Measurements from ENCODE around the gene CCDC171. TPM values are rescaled to one million over a fixed set of nuclear protein-coding genes. Genes with fewer than 3 reads are reported as not detected.

Gene CCDC171
- total and polyA plus RNA-seq, 2 experiments from 2014 or later = 4.4 to 5.1 TPM

DNA sequence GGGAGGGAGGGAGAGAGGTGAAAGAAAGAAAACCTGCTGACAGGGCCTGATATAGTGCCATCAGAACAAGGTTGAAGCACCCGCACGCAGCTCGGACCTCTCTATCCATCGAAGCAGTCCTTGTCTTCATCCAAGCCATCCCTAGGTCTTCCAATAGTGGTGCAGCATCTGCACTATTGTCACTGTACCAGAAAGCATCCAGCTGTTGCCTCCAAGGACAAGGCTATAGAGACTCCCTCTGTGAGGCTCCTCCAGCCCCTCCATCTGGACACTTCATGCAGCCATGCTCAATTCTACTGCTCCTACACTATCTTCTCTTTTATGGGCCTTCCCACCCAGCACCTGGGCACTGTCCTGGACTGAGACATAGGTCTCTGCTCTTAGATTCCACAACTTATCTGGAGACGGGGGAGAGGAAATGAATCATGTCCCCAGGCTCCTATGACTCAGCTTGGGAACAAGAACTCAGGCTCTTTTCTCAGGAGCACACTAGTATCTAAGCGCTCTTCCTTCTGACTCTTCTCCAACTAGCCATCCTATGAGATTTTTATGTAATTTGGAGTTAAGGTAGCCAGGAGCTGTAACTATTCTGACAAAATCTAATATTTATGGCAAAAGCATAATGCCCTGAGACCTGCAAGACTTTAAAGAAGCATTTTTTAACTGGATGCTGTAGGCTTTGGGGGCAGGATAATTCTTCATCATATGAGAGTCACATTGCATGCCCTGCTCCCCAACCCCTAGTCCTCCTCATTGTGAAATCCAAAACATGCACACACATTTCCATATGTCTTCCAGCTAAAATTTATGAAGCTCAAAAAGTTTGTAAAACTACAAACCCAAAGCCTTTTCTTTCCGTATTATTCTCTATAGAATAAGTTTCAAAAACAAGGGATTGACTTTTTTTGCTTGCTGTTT is 446.8 kb downstream of the CCDC171 start:
- H3K4me3 ChIP-seq = no peak overlapping the region
- H3K9me2 ChIP-seq (ENCODE audit: insufficient read depth) = 0 out of 2 replicates have a peak, but pooled peaks cover 6% of the 10 kb centered on the region
- DNase-seq (ENCODE audit: low spot score) = no peak
- Mint-ChIP-seq H3K4me3 (no peak overlapping the region), H3K36me3 (ENCODE audit: low read depth) (no peaks in the 10 kb centered on the region), H3K27me3 (ENCODE audit: insufficient read depth, low read depth, poor library complexity) (no peaks in the 10 kb centered on the region), H3K9me3 (no peaks in the 10 kb centered on the region), H3K4me1 (peaks cover 6% of the 10 kb centered on the region; the same call in 2 of the 3 replicates), H3K27ac (no peak overlapping the region)
- no peaks in the 10 kb centered on the region for H3F3A ChIP-seq (replicated peaks; ENCODE audit: low read depth)
- no peaks in the 10 kb centered on the region for H3K27me3 ChIP-seq (ENCODE audit: insufficient read depth)
- no peaks in the 10 kb centered on the region for H4K20me1 ChIP-seq (replicated peaks; ENCODE audit: insufficient read depth)
- H3K4me2 ChIP-seq = no peak overlapping the region
- H3K36me3 ChIP-seq (ENCODE audit: insufficient read depth) = no peaks in the 10 kb centered on the region
- no peak overlapping the region for H2AFZ ChIP-seq
- no peak for ATAC-seq
- no peak overlapping the region for H3K27ac ChIP-seq (ENCODE audit: low read depth)
- TF ChIP-seq POLR2AphosphoS5 (IDR thresholded peaks at IDR 0.05; ENCODE audit: low read depth) (no peak), REST (IDR thresholded peaks at IDR 0.05; ENCODE audit: unreplicated experiment) (no peak), ZNF331 (CRISPR knock-in tag; IDR thresholded peaks at IDR 0.05; ENCODE audit: low read depth) (no peak), NANOG (IDR thresholded peaks at IDR 0.05; ENCODE audit: borderline replicate concordance) (no peak), CTCF (conservative IDR thresholded peaks at IDR 0.05; ENCODE audit: low read depth in 2 of 2) (no peak), ZNF114 (CRISPR knock-in tag; IDR thresholded peaks at IDR 0.05) (no peak), JUNB (IDR thresholded peaks at IDR 0.05; ENCODE audit: unreplicated experiment) (no peak), EZH2 (IDR thresholded peaks at IDR 0.05; ENCODE audit: low read depth, unreplicated experiment) (no peak), CREB1 (CRISPR knock-in tag; IDR thresholded peaks at IDR 0.05; ENCODE audit: low read depth) (no peak), STAT1 (IDR thresholded peaks at IDR 0.05; ENCODE audit: unreplicated experiment) (no peak), EZH2phosphoT487 (IDR thresholded peaks at IDR 0.05; ENCODE audit: unreplicated experiment) (no peak), ZNF462 (CRISPR knock-in tag; IDR thresholded peaks at IDR 0.05) (no peak)
- TF ChIP-seq, protein P1, sequence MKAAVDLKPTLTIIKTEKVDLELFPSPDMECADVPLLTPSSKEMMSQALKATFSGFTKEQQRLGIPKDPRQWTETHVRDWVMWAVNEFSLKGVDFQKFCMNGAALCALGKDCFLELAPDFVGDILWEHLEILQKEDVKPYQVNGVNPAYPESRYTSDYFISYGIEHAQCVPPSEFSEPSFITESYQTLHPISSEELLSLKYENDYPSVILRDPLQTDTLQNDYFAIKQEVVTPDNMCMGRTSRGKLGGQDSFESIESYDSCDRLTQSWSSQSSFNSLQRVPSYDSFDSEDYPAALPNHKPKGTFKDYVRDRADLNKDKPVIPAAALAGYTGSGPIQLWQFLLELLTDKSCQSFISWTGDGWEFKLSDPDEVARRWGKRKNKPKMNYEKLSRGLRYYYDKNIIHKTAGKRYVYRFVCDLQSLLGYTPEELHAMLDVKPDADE (IDR thresholded peaks at IDR 0.05) = no peak
- no peaks in the 10 kb centered on the region for H3K4me1 ChIP-seq (ENCODE audit: insufficient read depth)
- no peaks in the 10 kb centered on the region for H3K79me2 ChIP-seq (replicated peaks; ENCODE audit: insufficient read depth)

All from GM23338 (cell line).